Activated CD8-positive, alpha-beta T cell treated with anti-CD3 and anti-CD28 coated beads, Interleukin-2, amount 10 ng/mL, durations not matched to agents 7 days and 5 days (primary cell): ENCODE results near the gene KCNQ1OT1. TPM values are rescaled to one million over a fixed set of nuclear protein-coding genes. Genes with fewer than 3 reads are reported as not detected.
"Not testable (repeated sequence)": the region's sequence is repeated elsewhere in the genome, so short reads cannot be mapped to it uniquely, and the experiment has no call there.

Source experiments
- ATAC-seq: fragments of 150-1000 bp; cut with Tn5 transposase; one replicate; pipeline ENCODE4 v1.10.0; 2021; ENCODE audit warnings: moderate library complexity
- CTCF ChIA-PET: fragments of 350-600 bp; sonication (Branson Sonifier 250); formaldehyde crosslinking; loops from one replicate; lab custom pipeline; 2021; ENCODE audit warnings: antibody characterized with exemption; lab: Charles Lee
- POLR2A ChIA-PET: fragments of 350-600 bp; sonication (Branson Sonifier 250); formaldehyde crosslinking; loops from one replicate; lab custom pipeline; 2021; ENCODE audit warnings: antibody characterized with exemption; lab: Charles Lee
- DNase-seq: peaks from one replicate; pipeline ENCODE4 v3.0.0-alpha.2; 2020
- H3K27ac Mint-ChIP-seq: one replicate; pipeline ENCODE4 v1.8.0; 2021; ENCODE audit warnings: mild to moderate bottlenecking, mixed read lengths
- H3K27me3 Mint-ChIP-seq: one replicate; pipeline ENCODE4 v1.8.0; 2021; ENCODE audit warnings: low read depth, mixed read lengths
- H3K36me3 Mint-ChIP-seq: one replicate; pipeline ENCODE4 v1.8.0; 2021; ENCODE audit warnings: low read depth, mixed read lengths
- H3K4me1 Mint-ChIP-seq: one replicate; pipeline ENCODE4 v1.8.0; 2021; ENCODE audit warnings: low read depth, mixed read lengths
- H3K4me3 Mint-ChIP-seq: one replicate; pipeline ENCODE4 v1.8.0; 2021; ENCODE audit warnings: mild to moderate bottlenecking, mixed read lengths
- H3K9me3 Mint-ChIP-seq: one replicate; pipeline ENCODE4 v1.8.0; 2022; ENCODE audit warnings: mixed read lengths; ENCODE audit not compliant: insufficient read depth
- total RNA-seq, 2 experiments: library from RNA; stranded (reverse); gene quantifications; one replicate each; pipeline ENCODE4 v1.2.3, GENCODE V29; 2021

KCNQ1OT1 gene
- total RNA-seq, 2 experiments from 2014 or later: 0.24 to 0.26 TPM

- no peaks in the 10 kb centered on the region for H3K4me1 Mint-ChIP-seq
- H3K27me3 Mint-ChIP-seq: no peaks in the 10 kb centered on the region
- peaks cover 64% of the 10 kb centered on the region for H3K9me3 Mint-ChIP-seq
- ATAC-seq (no peak), DNase-seq (no peak)
- H3K36me3 Mint-ChIP-seq: peaks cover 18% of the 10 kb centered on the region
- no peak overlapping the region for H3K27ac Mint-ChIP-seq
- ChIA-PET POLR2A (no interaction called here), CTCF (no interaction called here)
- no peak overlapping the region for H3K4me3 Mint-ChIP-seq
Measured at GRCh38 chr11:2645779-2646118, 54.0 kb downstream of the KCNQ1OT1 start.

GRCh38 chr11:2644844-2645778 lies 54.7 kb downstream of the KCNQ1OT1 start:
- H3K9me3 Mint-ChIP-seq: peaks cover 60% of the 10 kb centered on the region
- H3K36me3 Mint-ChIP-seq: peaks cover 21% of the 10 kb centered on the region
- no peak for DNase-seq
- H3K4me1 Mint-ChIP-seq: no peaks in the 10 kb centered on the region
- no peaks in the 10 kb centered on the region for H3K27me3 Mint-ChIP-seq
- H3K4me3 Mint-ChIP-seq: no peak overlapping the region
- H3K27ac Mint-ChIP-seq: no peak overlapping the region
- ATAC-seq: no peak
- ChIA-PET POLR2A (no interaction called here), CTCF (no interaction called here)

GRCh38 chr11:2643746-2644145 lies 56.0 kb downstream of the KCNQ1OT1 start:
- ChIA-PET CTCF (interaction anchor here (1.1 kb wide), 1 partner anchor 16 kb away, joined by 3 read pairs; no protein-coding TSS in a partner anchor), POLR2A (no interaction called here)
- Mint-ChIP-seq H3K9me3 (peaks cover 47% of the 10 kb centered on the region), H3K27me3 (no peaks in the 10 kb centered on the region), H3K4me1 (no peaks in the 10 kb centered on the region), H3K36me3 (peaks cover 18% of the 10 kb centered on the region), H3K27ac (no peak overlapping the region), H3K4me3 (no peak overlapping the region)
- ATAC-seq (no peak), DNase-seq (no peak)

- H3K9me3 Mint-ChIP-seq: peaks cover 41% of the 10 kb centered on the region
- ATAC-seq: no peak
- no peaks in the 10 kb centered on the region for H3K27me3 Mint-ChIP-seq
- no peaks in the 10 kb centered on the region for H3K4me1 Mint-ChIP-seq
- POLR2A ChIA-PET: no interaction called here
- no peak overlapping the region for H3K4me3 Mint-ChIP-seq
- CTCF ChIA-PET: no interaction called here
- no peak overlapping the region for H3K27ac Mint-ChIP-seq
- H3K36me3 Mint-ChIP-seq: peaks cover 23% of the 10 kb centered on the region
- DNase-seq: no peak
Measured at GRCh38 chr11:2641623-2642022, 58.2 kb downstream of the KCNQ1OT1 start.

GRCh38 chr11:2639763-2640162 lies 60.0 kb downstream of the KCNQ1OT1 start:
- Mint-ChIP-seq H3K9me3 (peaks cover 31% of the 10 kb centered on the region), H3K36me3 (peaks cover 25% of the 10 kb centered on the region)
- CTCF ChIA-PET, POLR2A ChIA-PET, H3K4me1 Mint-ChIP-seq, ATAC-seq, DNase-seq, H3K27me3 Mint-ChIP-seq, H3K4me3 Mint-ChIP-seq, H3K27ac Mint-ChIP-seq: not testable (repeated sequence)

GRCh38 chr11:2631161-2631560 lies 68.6 kb downstream of the KCNQ1OT1 start:
- no peak overlapping the region for H3K27ac Mint-ChIP-seq
- DNase-seq: no peak
- H3K9me3 Mint-ChIP-seq: peaks cover 32% of the 10 kb centered on the region
- CTCF ChIA-PET: no interaction called here
- no peak for ATAC-seq
- no peaks in the 10 kb centered on the region for H3K4me1 Mint-ChIP-seq
- POLR2A ChIA-PET: no interaction called here
- H3K27me3 Mint-ChIP-seq: no peaks in the 10 kb centered on the region
- H3K4me3 Mint-ChIP-seq: no peak overlapping the region
- peaks cover 25% of the 10 kb centered on the region for H3K36me3 Mint-ChIP-seq

GRCh38 chr11:2630679-2631078 lies 69.1 kb downstream of the KCNQ1OT1 start:
- ChIA-PET POLR2A (no interaction called here), CTCF (no interaction called here)
- no peaks in the 10 kb centered on the region for H3K27me3 Mint-ChIP-seq
- no peaks in the 10 kb centered on the region for H3K4me1 Mint-ChIP-seq
- DNase-seq (no peak), ATAC-seq (no peak)
- H3K9me3 Mint-ChIP-seq: peaks cover 32% of the 10 kb centered on the region
- peaks cover 24% of the 10 kb centered on the region for H3K36me3 Mint-ChIP-seq
- H3K4me3 Mint-ChIP-seq: no peak overlapping the region
- H3K27ac Mint-ChIP-seq: no peak overlapping the region

- ChIA-PET POLR2A (no interaction called here), CTCF (no interaction called here)
- no peak overlapping the region for H3K4me3 Mint-ChIP-seq
- DNase-seq (no peak), ATAC-seq (no peak)
- peaks cover 3% of the 10 kb centered on the region for H3K9me3 Mint-ChIP-seq
- no peaks in the 10 kb centered on the region for H3K27me3 Mint-ChIP-seq
- peaks cover 9% of the 10 kb centered on the region for H3K4me1 Mint-ChIP-seq
- H3K27ac Mint-ChIP-seq: no peak overlapping the region
- peaks cover 13% of the 10 kb centered on the region for H3K36me3 Mint-ChIP-seq
Measured at GRCh38 chr11:2625183-2625582, 74.6 kb downstream of the KCNQ1OT1 start.

- ChIA-PET CTCF (no interaction called here), POLR2A (no interaction called here)
- peaks cover 11% of the 10 kb centered on the region for H3K36me3 Mint-ChIP-seq
- no peak overlapping the region for H3K27ac Mint-ChIP-seq
- DNase-seq: no peak
- peaks cover 9% of the 10 kb centered on the region for H3K4me1 Mint-ChIP-seq
- no peak overlapping the region for H3K4me3 Mint-ChIP-seq
- no peaks in the 10 kb centered on the region for H3K9me3 Mint-ChIP-seq
- H3K27me3 Mint-ChIP-seq: no peaks in the 10 kb centered on the region
- ATAC-seq: no peak
Measured at GRCh38 chr11:2621894-2622293, 77.9 kb downstream of the KCNQ1OT1 start.

GRCh38 chr11:2612884-2613571 lies 86.8 kb downstream of the KCNQ1OT1 start:
- ChIA-PET POLR2A (no interaction called here), CTCF (no interaction called here)
- Mint-ChIP-seq H3K4me3 (no peak overlapping the region), H3K27ac (no peak overlapping the region), H3K9me3 (no peaks in the 10 kb centered on the region), H3K4me1 (no peaks in the 10 kb centered on the region), H3K27me3 (peaks cover 11% of the 10 kb centered on the region), H3K36me3 (peaks cover 4% of the 10 kb centered on the region)
- DNase-seq (no peak), ATAC-seq (no peak)

GRCh38 chr11:2609345-2609744 lies 90.4 kb downstream of the KCNQ1OT1 start:
- no peaks in the 10 kb centered on the region for H3K9me3 Mint-ChIP-seq

GRCh38 chr11:2599561-2600189 lies 100.1 kb downstream of the KCNQ1OT1 start:
- CTCF ChIA-PET: no interaction called here
- ATAC-seq (no peak), DNase-seq (no peak)
- Mint-ChIP-seq H3K9me3 (peaks cover 28% of the 10 kb centered on the region), H3K27me3 (no peaks in the 10 kb centered on the region), H3K4me1 (no peaks in the 10 kb centered on the region), H3K36me3 (peaks cover 8% of the 10 kb centered on the region), H3K27ac (no peak overlapping the region), H3K4me3 (no peak overlapping the region)
- POLR2A ChIA-PET: no interaction called here

More at GRCh38 chr11:2609345-2609744, 90.4 kb downstream of the KCNQ1OT1 start:
- Mint-ChIP-seq H3K4me3 (no peak overlapping the region), H3K4me1 (no peaks in the 10 kb centered on the region), H3K36me3 (peaks cover 6% of the 10 kb centered on the region), H3K27me3 (peaks cover 9% of the 10 kb centered on the region), H3K27ac (no peak overlapping the region)
- POLR2A ChIA-PET: no interaction called here
- ATAC-seq: no peak
- no peak for DNase-seq
- CTCF ChIA-PET: no interaction called here
